Upper lobe of left lung (tissue), 6 donors: ENCODE data around the gene NUP98. TPM values are rescaled to one million over a fixed set of nuclear protein-coding genes. Genes with fewer than 3 reads are reported as not detected.

ENCODE experiments used
- ATAC-seq, 2 donors: fragments of 200-7000 bp; cut with Tn5 transposase; one replicate each; pipeline ENCODE4 v1.9.1; 2022; ENCODE audit warnings: mild to moderate bottlenecking in 2 of 2, moderate library complexity in 2 of 2; ENCODE audit not compliant: low FRiP score in 2 of 2
- DNase-seq, 2 donors: peaks; one replicate each; pipeline ENCODE4 v3.0.0-alpha.2; 2019 to 2020
- H3K27ac ChIP-seq, 4 donors: fragments of 200-600 bp; sonication (generic); one replicate each; pipeline ENCODE4 v1.5.1; 2016 to 2019
- H3K27me3 ChIP-seq, 4 donors: fragments of 200-600 bp; sonication (generic); one replicate each; pipeline ENCODE4 v1.5.1; 2017 to 2019
- H3K36me3 ChIP-seq, 4 donors: fragments of 200-600 bp; sonication (generic); one replicate each; pipeline ENCODE4 v1.5.1; 2016 to 2019
- H3K4me1 ChIP-seq, 4 donors: fragments of 200-600 bp; sonication (generic); one replicate each; pipeline ENCODE4 v1.5.1; 2018 to 2019
- H3K4me3 ChIP-seq, 4 donors: fragments of 200-600 bp; sonication (generic); one replicate each; pipeline ENCODE4 v1.5.1; 2017 to 2019; ENCODE audit warnings: mild to moderate bottlenecking in 2 of 4, moderate library complexity in 1 of 4
- H3K9me3 ChIP-seq, 4 donors: fragments of 200-600 bp; sonication (generic); one replicate each; pipeline ENCODE4 v1.5.1; 2018 to 2019
- EP300 ChIP-seq, 4 donors: sonication (generic); formaldehyde crosslinking; IDR thresholded peaks; one replicate each; pipeline ENCODE4 v1.5.1; 2017; ENCODE audit warnings: antibody characterized with exemption in 4 of 4, control low read depth in 2 of 4
- POLR2A ChIP-seq, 4 donors: fragments of 450-650 bp; IDR thresholded peaks; one replicate each; pipeline ENCODE4 v1.5.1; 2016 to 2017; ENCODE audit warnings: antibody characterized with exemption in 4 of 4, mild to moderate bottlenecking in 2 of 4
- POLR2AphosphoS5 ChIP-seq, 2 donors: sonication (generic); formaldehyde crosslinking; IDR thresholded peaks; one replicate each; pipeline ENCODE4 v1.5.1; 2017; ENCODE audit warnings: antibody characterized with exemption in 2 of 2
- WGBS, 2 donors: methylation state at CpG; one replicate each; pipeline ENCODE4 v1.1.5; 2017 to 2018; 5-methylcytosine and 5-hydroxymethylcytosine counted together
- total RNA-seq, 6 donors: library from RNA; depleted of rRNA in 4 of 6; stranded (reverse); fragments of >200 nt in 4 of 6; gene quantifications; one replicate each; pipeline versions ENCODE4 v1.1.0 to v1.2.1, GENCODE V29; 2016 to 2021
- TF ChIP-seq, protein P1 (sequence below), 6 experiments: fragments of 450-650 bp in 4 of 6; fragments of 200-600 bp in 2 of 6; sonication (generic) in 2 of 6; IDR thresholded peaks; one replicate each; pipeline ENCODE4 v1.5.1; 2016 to 2019; ENCODE audit warnings: antibody characterized with exemption in 6 of 6
- donor health status: DM: no; HTN: no; CAD: no; lungs with moderate emphysema.
- donor health status: DM: no; HTN: yes; CAD: no; lungs with severe emphysema.

The NUP98 gene
- total RNA-seq, 6 donors from 2014 or later: 66.6 to 127 (median 86.1) TPM

- 71 to 78% methylated on average over 6 of the region's 6 CpGs for WGBS, 2 donors
- TF ChIP-seq, protein P1, sequence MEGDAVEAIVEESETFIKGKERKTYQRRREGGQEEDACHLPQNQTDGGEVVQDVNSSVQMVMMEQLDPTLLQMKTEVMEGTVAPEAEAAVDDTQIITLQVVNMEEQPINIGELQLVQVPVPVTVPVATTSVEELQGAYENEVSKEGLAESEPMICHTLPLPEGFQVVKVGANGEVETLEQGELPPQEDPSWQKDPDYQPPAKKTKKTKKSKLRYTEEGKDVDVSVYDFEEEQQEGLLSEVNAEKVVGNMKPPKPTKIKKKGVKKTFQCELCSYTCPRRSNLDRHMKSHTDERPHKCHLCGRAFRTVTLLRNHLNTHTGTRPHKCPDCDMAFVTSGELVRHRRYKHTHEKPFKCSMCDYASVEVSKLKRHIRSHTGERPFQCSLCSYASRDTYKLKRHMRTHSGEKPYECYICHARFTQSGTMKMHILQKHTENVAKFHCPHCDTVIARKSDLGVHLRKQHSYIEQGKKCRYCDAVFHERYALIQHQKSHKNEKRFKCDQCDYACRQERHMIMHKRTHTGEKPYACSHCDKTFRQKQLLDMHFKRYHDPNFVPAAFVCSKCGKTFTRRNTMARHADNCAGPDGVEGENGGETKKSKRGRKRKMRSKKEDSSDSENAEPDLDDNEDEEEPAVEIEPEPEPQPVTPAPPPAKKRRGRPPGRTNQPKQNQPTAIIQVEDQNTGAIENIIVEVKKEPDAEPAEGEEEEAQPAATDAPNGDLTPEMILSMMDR (IDR thresholded peaks at IDR 0.05): no peak
- TF ChIP-seq POLR2A (IDR thresholded peaks at IDR 0.05): no peak
- TF ChIP-seq EP300 (IDR thresholded peaks at IDR 0.05): no peak
- TF ChIP-seq POLR2AphosphoS5 (IDR thresholded peaks at IDR 0.05): no peak
- Histone ChIP-seq H3K36me3 (peaks cover 18 to 90% (median 45%) of the 10 kb centered on the region in 4 donors), H3K27ac (no peak overlapping the region), H3K27me3 (no peaks in the 10 kb centered on the region), H3K4me1 (peaks cover 0 to 6% (median 1%) of the 10 kb centered on the region in 4 donors), H3K4me3 (no peak overlapping the region), H3K9me3 (no peaks in the 10 kb centered on the region)
- DNase-seq (no peak), ATAC-seq (no peak)
Measured at GRCh38 chr11:3712274-3712673, 85.1 kb downstream of the NUP98 start.

DNA sequence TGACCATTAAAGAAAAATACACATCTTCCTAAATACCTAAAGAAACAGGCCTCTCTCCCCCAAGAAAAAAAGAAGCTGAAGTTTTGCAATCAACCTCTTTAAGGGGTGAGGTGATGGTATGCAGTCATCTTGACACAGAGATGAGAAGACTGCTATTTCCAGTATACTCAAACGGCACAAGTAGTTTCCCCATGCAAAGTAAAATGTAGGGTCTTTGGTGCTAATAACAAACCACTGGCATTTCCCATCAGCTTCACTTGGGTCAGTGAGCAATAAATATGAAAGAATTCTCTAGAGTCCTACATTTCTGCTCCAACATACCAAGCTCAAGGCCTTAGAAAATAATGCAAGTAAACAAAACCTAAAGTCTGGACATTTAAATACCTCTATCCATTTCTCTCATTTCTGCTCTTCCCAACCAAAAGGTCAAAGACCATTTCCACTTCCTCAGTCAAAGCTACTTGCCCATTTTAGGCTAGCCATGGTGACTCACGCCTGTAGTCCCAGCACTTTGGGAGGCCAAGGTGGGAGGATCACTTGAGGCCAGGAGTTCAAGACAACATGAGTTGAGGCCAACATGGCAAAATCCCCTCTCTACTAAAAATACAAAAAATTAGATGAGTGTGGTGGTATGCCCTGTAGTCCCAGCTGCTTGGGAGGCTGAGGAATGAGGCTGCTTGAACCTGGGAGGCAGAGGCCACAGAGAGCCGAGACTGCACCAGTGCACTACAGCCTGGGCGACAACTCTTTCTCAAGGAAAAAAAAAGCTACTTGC, 86.7 kb downstream of the NUP98 start:
- Histone ChIP-seq H3K27me3 (no peaks in the 10 kb centered on the region), H3K36me3 (peaks cover 18 to 87% (median 41%) of the 10 kb centered on the region in 4 donors), H3K4me1 (peaks cover 0 to 6% (median 1%) of the 10 kb centered on the region in 4 donors), H3K27ac (no peak overlapping the region), H3K9me3 (no peaks in the 10 kb centered on the region), H3K4me3 (no peak overlapping the region)
- DNase-seq (no peak), ATAC-seq (no peak)
- TF ChIP-seq POLR2A (IDR thresholded peaks at IDR 0.05): no peak
- TF ChIP-seq POLR2AphosphoS5 (IDR thresholded peaks at IDR 0.05): no peak
- no peak for TF ChIP-seq EP300 (IDR thresholded peaks at IDR 0.05)
- TF ChIP-seq, protein P1 (IDR thresholded peaks at IDR 0.05): no peak
- WGBS, 2 donors: 85 to 88% methylated on average over 4 of the region's 4 CpGs

DNA sequence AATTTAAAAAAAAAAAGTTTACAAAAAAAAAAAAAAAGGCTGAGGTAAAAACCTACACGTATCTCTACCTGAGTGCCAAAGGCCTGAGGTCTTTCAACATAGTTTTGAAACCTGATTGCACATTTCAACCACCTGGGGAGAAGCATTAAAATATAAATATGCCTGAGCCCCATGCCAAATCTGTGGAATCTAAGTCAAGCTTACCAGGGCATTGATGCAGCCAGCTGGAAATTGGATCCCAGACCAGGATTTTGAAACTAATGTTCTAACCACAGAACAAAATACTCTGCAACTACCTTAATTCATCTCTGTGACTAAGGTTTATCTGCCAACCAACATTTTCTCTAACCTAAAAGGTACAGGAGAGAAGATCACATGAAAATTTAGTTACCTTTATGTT, 87.4 kb downstream of the NUP98 start:
- Histone ChIP-seq H3K4me3 (no peak overlapping the region), H3K4me1 (peaks cover 0 to 6% (median 1%) of the 10 kb centered on the region in 4 donors), H3K27me3 (no peaks in the 10 kb centered on the region), H3K9me3 (no peaks in the 10 kb centered on the region), H3K36me3 (peaks cover 18 to 87% (median 43%) of the 10 kb centered on the region in 4 donors), H3K27ac (no peak overlapping the region)
- DNase-seq: no peak
- TF ChIP-seq, protein P1 (IDR thresholded peaks at IDR 0.05): no peak
- TF ChIP-seq EP300 (IDR thresholded peaks at IDR 0.05) (no peak), POLR2AphosphoS5 (IDR thresholded peaks at IDR 0.05) (no peak), POLR2A (IDR thresholded peaks at IDR 0.05) (no peak)
- 60 to 72% methylated on average over 1 of the region's 1 CpG for WGBS, 2 donors
- ATAC-seq: no peak

DNA sequence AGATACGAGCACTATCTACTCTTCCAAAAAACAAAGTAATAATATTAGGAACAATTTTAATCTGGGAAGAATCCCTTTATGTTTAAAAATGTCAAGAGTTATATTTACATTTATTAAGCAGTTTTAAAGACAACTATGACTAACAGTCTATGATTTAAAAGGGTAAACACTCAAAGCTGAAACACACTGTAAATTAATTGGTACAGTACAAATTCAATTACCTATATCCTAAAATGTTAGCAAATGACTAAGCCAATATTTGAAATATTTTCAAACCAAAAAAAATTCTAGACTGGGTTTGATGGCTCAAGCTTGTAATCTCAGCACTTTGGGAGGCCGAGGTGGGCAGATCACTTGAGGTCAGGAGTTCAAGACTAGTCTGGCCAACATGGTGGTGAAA, 90.2 kb downstream of the NUP98 start:
- DNase-seq (no peak), ATAC-seq (no peak)
- Histone ChIP-seq H3K36me3 (peaks cover 22 to 87% (median 46%) of the 10 kb centered on the region in 4 donors), H3K4me3 (no peak overlapping the region), H3K9me3 (no peaks in the 10 kb centered on the region), H3K4me1 (peaks cover 0 to 6% (median 1%) of the 10 kb centered on the region in 4 donors), H3K27me3 (no peaks in the 10 kb centered on the region), H3K27ac (no peak overlapping the region)
- TF ChIP-seq, protein P1 (IDR thresholded peaks at IDR 0.05): no peak
- no peak for TF ChIP-seq POLR2AphosphoS5 (IDR thresholded peaks at IDR 0.05)
- WGBS, 2 donors: 93 to 96% methylated on average over 2 of the region's 2 CpGs

DNA sequence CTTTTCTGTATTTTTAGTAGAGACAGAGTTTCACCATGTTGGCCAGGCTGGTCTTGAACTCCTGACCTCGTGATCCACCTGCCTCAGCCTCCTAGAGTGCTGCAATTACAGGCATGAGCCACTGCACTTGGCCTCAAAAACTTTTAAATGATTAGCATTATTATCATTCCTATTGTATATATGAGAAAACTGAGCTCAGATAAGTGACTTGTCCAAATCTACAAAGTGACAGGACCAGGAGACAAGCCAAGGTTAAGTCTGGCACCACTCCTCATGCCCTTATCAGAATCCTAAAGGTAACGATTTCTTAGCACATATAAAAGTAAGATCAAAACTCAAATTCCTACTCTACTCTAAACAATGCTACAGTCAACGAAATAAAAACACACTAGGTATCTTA, 94.0 kb downstream of the NUP98 start:
- TF ChIP-seq, protein P1 (IDR thresholded peaks at IDR 0.05): no peak
- TF ChIP-seq EP300 (IDR thresholded peaks at IDR 0.05): no peak
- no peak for TF ChIP-seq POLR2A (IDR thresholded peaks at IDR 0.05)
- no peak for TF ChIP-seq POLR2AphosphoS5 (IDR thresholded peaks at IDR 0.05)
- WGBS, 2 donors: 85 to 91% methylated on average over 3 of the region's 3 CpGs

More for the DNA sequence above, 94.0 kb downstream of the NUP98 start:
- DNase-seq (no peak), ATAC-seq (no peak)
- Histone ChIP-seq H3K9me3 (no peaks in the 10 kb centered on the region), H3K36me3 (peaks cover 36 to 91% (median 68%) of the 10 kb centered on the region in 4 donors), H3K27me3 (no peaks in the 10 kb centered on the region), H3K4me3 (no peak overlapping the region), H3K27ac (no peak overlapping the region), H3K4me1 (no peaks in the 10 kb centered on the region)
